ENCODE data around the gene RRAS2. TPM values are rescaled to one million over a fixed set of nuclear protein-coding genes. Genes with fewer than 3 reads are reported as not detected.

RRAS2 gene
- total RNA-seq, 1 donor from 2014 or later, result 36.0 TPM

DNA sequence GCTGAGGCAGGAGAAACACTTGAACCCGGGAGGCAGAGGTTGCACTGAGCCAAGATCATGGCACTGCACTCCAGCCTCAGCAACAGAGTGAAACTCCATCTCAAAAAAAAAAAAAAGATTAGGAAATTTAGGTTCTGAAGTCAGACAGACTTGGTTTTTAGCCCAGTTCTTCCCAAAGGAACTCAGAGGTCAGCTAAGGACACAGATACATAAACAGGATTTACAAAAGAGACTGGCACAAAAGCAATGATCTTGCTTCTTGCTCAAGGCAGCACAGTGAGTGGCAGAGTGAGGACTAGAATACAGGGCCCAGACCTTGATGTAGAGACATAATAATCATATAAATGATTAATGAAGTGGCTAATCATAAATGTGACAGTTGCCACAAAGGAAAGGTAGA lies 25.4 kb upstream of the RRAS2 start:
- Mint-ChIP-seq H3K36me3 (no peaks in the 10 kb centered on the region), H3K9me3 (no peaks in the 10 kb centered on the region), H3K4me3 (no peak overlapping the region), H3K4me1 (ENCODE audit: unreplicated experiment) (peaks cover 6% of the 10 kb centered on the region), H3K27me3 (peaks cover 71% of the 10 kb centered on the region), H3K27ac (no peak overlapping the region)
- TF ChIP-seq, protein P1, sequence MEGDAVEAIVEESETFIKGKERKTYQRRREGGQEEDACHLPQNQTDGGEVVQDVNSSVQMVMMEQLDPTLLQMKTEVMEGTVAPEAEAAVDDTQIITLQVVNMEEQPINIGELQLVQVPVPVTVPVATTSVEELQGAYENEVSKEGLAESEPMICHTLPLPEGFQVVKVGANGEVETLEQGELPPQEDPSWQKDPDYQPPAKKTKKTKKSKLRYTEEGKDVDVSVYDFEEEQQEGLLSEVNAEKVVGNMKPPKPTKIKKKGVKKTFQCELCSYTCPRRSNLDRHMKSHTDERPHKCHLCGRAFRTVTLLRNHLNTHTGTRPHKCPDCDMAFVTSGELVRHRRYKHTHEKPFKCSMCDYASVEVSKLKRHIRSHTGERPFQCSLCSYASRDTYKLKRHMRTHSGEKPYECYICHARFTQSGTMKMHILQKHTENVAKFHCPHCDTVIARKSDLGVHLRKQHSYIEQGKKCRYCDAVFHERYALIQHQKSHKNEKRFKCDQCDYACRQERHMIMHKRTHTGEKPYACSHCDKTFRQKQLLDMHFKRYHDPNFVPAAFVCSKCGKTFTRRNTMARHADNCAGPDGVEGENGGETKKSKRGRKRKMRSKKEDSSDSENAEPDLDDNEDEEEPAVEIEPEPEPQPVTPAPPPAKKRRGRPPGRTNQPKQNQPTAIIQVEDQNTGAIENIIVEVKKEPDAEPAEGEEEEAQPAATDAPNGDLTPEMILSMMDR (conservative IDR thresholded peaks at IDR 0.05), result no peak
- DNase-seq (ENCODE audit: extremely low spot score, unreplicated experiment), result no peak

DNA sequence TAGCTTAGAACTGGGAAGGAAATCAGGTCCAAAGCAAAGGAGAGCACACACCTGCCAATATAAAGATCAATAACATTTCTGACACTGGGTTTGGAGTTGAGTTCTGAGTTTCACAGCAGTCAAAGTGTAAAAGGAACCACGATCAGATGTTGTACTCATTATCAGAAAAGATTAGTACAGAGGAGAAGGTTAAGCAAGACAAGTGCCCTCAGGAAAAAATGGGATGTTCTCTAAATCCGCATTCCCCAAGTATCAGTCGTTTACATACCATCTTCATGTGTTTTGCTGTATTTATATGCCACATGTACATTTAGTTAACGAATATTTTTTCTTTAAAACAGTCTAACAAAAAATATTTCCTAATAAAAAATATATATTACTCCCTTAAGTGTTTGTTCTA lies 23.0 kb upstream of the RRAS2 start:
- Mint-ChIP-seq H3K27ac (no peak overlapping the region), H3K27me3 (peaks cover 71% of the 10 kb centered on the region), H3K36me3 (no peaks in the 10 kb centered on the region), H3K9me3 (no peaks in the 10 kb centered on the region), H3K4me1 (ENCODE audit: unreplicated experiment) (peaks cover 5% of the 10 kb centered on the region), H3K4me3 (peak overlapping the region; percentile 75)
- TF ChIP-seq, protein P1 (conservative IDR thresholded peaks at IDR 0.05), result no peak
- no peak for DNase-seq (ENCODE audit: extremely low spot score, unreplicated experiment)

DNA sequence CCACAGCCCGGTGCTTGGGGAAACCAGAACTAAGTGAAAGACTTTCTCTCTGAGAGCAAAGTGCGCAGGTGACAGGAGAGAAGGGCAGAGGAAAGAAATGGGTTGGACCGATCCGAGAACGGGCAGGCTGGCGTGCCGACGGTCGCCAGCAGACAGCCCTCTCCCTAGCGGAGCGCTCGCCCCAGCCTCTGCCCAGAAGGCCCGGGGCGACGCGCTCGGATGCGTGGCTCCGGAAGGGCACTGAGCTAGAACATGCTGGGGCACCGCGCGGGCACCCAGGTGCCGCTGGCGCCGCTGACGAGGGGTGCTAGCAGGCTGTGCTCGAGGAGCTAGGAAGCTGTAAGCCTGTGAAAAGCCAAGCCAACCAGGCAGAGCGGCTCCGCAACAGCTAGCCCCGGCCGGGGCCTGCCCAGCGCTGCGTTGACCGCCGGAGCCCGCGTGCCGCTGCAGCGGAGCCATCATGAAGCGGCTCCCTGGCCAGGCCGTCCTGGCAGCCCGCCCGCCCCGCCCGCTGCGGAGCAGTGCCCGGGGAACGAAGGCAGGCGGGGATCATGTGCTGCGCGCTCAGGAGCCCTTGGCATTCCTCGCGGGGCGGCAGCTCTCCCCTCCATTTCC lies 22.1 kb upstream of the RRAS2 start:
- H3K9me3 Mint-ChIP-seq, result no peaks in the 10 kb centered on the region
- no peaks in the 10 kb centered on the region for H3K4me1 Mint-ChIP-seq (ENCODE audit: unreplicated experiment)
- TF ChIP-seq, protein P1 (conservative IDR thresholded peaks at IDR 0.05), result no peak
- H3K27ac Mint-ChIP-seq, result no peak overlapping the region
- peak; percentile 74 for DNase-seq (ENCODE audit: extremely low spot score, unreplicated experiment)
- no peaks in the 10 kb centered on the region for H3K36me3 Mint-ChIP-seq
- H3K27me3 Mint-ChIP-seq, result peaks cover 73% of the 10 kb centered on the region
- H3K4me3 Mint-ChIP-seq, result peak overlapping the region; percentile 83

GRCh38 chr11:14380125-14380936 lies 21.3 kb upstream of the RRAS2 start:
- TF ChIP-seq, protein P1 (conservative IDR thresholded peaks at IDR 0.05), result no peak
- DNase-seq (ENCODE audit: extremely low spot score, unreplicated experiment), result no peak
- no peaks in the 10 kb centered on the region for H3K9me3 Mint-ChIP-seq
- H3K4me1 Mint-ChIP-seq (ENCODE audit: unreplicated experiment), result no peaks in the 10 kb centered on the region
- H3K27me3 Mint-ChIP-seq, result peaks cover 75% of the 10 kb centered on the region
- no peaks in the 10 kb centered on the region for H3K36me3 Mint-ChIP-seq
- no peak overlapping the region for H3K27ac Mint-ChIP-seq
- H3K4me3 Mint-ChIP-seq, result peak overlapping the region; percentile 83

- TF ChIP-seq, protein P1 (conservative IDR thresholded peaks at IDR 0.05), result no peak
- Mint-ChIP-seq H3K9me3 (no peaks in the 10 kb centered on the region), H3K27me3 (peaks cover 64% of the 10 kb centered on the region), H3K27ac (no peak overlapping the region), H3K36me3 (no peaks in the 10 kb centered on the region), H3K4me1 (ENCODE audit: unreplicated experiment) (no peaks in the 10 kb centered on the region), H3K4me3 (no peak overlapping the region)
- DNase-seq (ENCODE audit: extremely low spot score, unreplicated experiment), result no peak
Observed at GRCh38 chr11:14378171-14378570, 19.2 kb upstream of the RRAS2 start.

Measured in type B pancreatic cell (in vitro differentiated cells).